HepG2 (cell line): Measurements from ENCODE around the gene DHX8. TPM values are rescaled to one million over a fixed set of nuclear protein-coding genes. Genes with fewer than 3 reads are reported as not detected.

Experiments
- CC2D1A ChIP-seq: sonication (generic); formaldehyde crosslinking; IDR thresholded peaks from 2 replicates; pipeline ENCODE4 v1.8.1; 2023; ENCODE audit warnings: mild to moderate bottlenecking, missing genetic modification reagents
- EEA1 ChIP-seq: sonication (generic); formaldehyde crosslinking; IDR thresholded peaks from 2 replicates; pipeline ENCODE4 v1.5.1; 2020; ENCODE audit warnings: mild to moderate bottlenecking, missing genetic modification reagents, borderline replicate concordance
- JUND ChIP-seq: sonication (generic); formaldehyde crosslinking; IDR thresholded peaks from 2 replicates; pipeline ENCODE4 v1.8.0; 2022; ENCODE audit warnings: mild to moderate bottlenecking, missing genetic modification reagents
- MAZ ChIP-seq, 2 experiments: sonication (generic) in 1 of 2; formaldehyde crosslinking in 1 of 2; IDR thresholded peaks; 2 replicates each; pipeline versions ENCODE4 v1.5.0 to v1.6.1; 2012 to 2020; ENCODE audit warnings: low read depth in 2 of 2, mild to moderate bottlenecking in 2 of 2, borderline replicate concordance in 1 of 2, improper control_type of control experiment in 1 of 2, low read length in 1 of 2, missing genetic modification reagents in 1 of 2, moderate library complexity in 1 of 2
- MED13 ChIP-seq: sonication (generic); formaldehyde crosslinking; IDR thresholded peaks from 2 replicates; pipeline ENCODE4 v1.5.0; 2020; ENCODE audit warnings: missing genetic modification reagents
- SATB2 ChIP-seq: sonication (generic); formaldehyde crosslinking; IDR thresholded peaks from 2 replicates; pipeline ENCODE4 v1.5.0; 2020; ENCODE audit warnings: missing genetic modification reagents
- SP2 ChIP-seq: sonication (generic); formaldehyde crosslinking; IDR thresholded peaks from 2 replicates; pipeline ENCODE4 v1.5.1; 2020; ENCODE audit warnings: mild to moderate bottlenecking, missing genetic modification reagents
- SUZ12 ChIP-seq: fragments of 150-350 bp; IDR thresholded peaks from 2 replicates; pipeline ENCODE4 v1.6.1; 2014; ENCODE audit warnings: low read depth, low read length
- TBP ChIP-seq: sonication (generic); formaldehyde crosslinking; IDR thresholded peaks from 2 replicates; pipeline ENCODE4 v1.5.0; 2020; ENCODE audit warnings: missing genetic modification reagents
- THYN1 ChIP-seq: sonication (generic); formaldehyde crosslinking; IDR thresholded peaks from 2 replicates; pipeline ENCODE4 v1.8.1; 2023; ENCODE audit warnings: low read depth, mild to moderate bottlenecking, moderate library complexity, missing genetic modification reagents, borderline replicate concordance
- ZNF17 ChIP-seq: sonication (generic); formaldehyde crosslinking; IDR thresholded peaks from 2 replicates; pipeline ENCODE4 v1.5.0; 2020; ENCODE audit warnings: mild to moderate bottlenecking, missing genetic modification reagents
- ZNF235 ChIP-seq: sonication (generic); formaldehyde crosslinking; IDR thresholded peaks from 2 replicates; pipeline ENCODE4 v1.8.1; 2023; ENCODE audit warnings: mild to moderate bottlenecking, missing genetic modification reagents, borderline replicate concordance
- polyA plus RNA-seq, 8 experiments: library from polyadenylated mRNA; depleted of rRNA in 3 of 8; stranded (reverse) in 7 of 8; unstranded in 1 of 8; fragments of >200 nt; fragmentation: Illumina TruSeq in 4 of 8; extraction: Trizol in 4 of 8; gene quantifications; 2 replicates each; pipeline versions ENCODE4 v1.2.1 to v1.2.3, GENCODE V29; 2011 to 2016; ENCODE audit warnings: low read depth in 4 of 8, missing spikeins in 1 of 8, mixed read lengths in 1 of 8; ENCODE audit not compliant: insufficient read depth in 1 of 8
- total RNA-seq, 5 experiments: library from RNA; depleted of rRNA; stranded (reverse); fragments of >200 nt; fragmentation: Illumina TruSeq; extraction: Trizol; gene quantifications; 2 replicates each; pipeline ENCODE4 v1.2.3, GENCODE V29; 2016; ENCODE audit warnings: low read depth in 1 of 5
- TF ChIP-seq, protein P1 (sequence below): sonication (generic); formaldehyde crosslinking; IDR thresholded peaks from 2 replicates; pipeline ENCODE4 v1.5.0; 2020; ENCODE audit warnings: missing genetic modification reagents
- TF ChIP-seq, protein P2 (sequence below), 2 experiments: sonication (generic) in 1 of 2; formaldehyde crosslinking in 1 of 2; IDR thresholded peaks; 2 replicates each; pipeline versions ENCODE4 v1.4.0 to v1.6.1; 2018 to 2020; ENCODE audit warnings: missing genetic modification reagents in 2 of 2, borderline replicate concordance in 1 of 2, low read depth in 1 of 2, mild to moderate bottlenecking in 1 of 2, missing biosample characterization in 1 of 2
- TF ChIP-seq, protein P3 (sequence below), 2 experiments: sonication (generic) in 1 of 2; formaldehyde crosslinking in 1 of 2; IDR thresholded peaks; 2 replicates each; pipeline versions ENCODE4 v1.5.1 to v1.6.1; 2011 to 2020; ENCODE audit warnings: borderline replicate concordance in 1 of 2, low read depth in 1 of 2, low read length in 1 of 2, mild to moderate bottlenecking in 1 of 2, missing genetic modification reagents in 1 of 2, moderate library complexity in 1 of 2

Gene DHX8
- total and polyA plus RNA-seq, 2 of the 13 experiments (the other 11 are each of a cell fraction or from before 2014, with no cell fraction given) = 24.8 to 48.9 TPM

DNA sequence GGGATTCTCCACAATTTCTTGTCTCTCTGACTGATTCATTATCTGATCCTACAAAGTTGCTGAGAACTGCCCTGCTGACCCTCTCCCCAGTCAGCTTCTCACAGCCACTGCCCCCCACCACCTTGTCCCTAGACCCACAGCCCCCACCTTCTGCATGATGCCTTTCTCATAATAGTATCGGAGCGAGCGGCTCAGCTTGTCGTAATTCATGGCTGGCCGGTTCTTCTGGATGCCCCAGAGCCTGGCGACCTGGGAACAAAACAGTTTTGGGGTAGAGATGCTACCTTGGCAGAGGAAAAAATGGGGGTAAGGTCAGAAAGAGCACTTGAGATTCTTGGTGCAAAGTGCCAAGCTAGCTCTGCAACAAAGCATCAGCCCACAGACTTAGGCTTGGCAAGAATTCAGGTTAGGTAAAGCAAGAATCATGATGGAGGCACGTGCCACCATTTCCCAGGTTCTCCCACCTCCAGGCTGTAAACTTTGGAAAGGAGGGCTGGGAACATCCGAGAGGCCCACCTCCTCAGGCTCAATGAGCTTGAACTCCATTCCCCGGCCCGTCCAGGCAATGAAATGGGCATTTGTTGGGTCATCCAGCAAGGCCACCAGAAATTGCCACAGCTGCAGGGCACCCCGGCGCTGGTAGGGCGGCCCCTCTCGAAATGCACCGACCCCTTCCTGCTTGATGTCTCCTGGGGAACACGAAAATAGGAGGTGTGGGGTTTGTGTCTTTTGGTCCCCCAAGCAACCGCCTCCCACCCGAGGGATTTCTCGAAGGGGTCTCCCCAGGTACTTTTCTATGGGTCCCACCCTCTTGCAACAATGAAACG, 45.4 kb downstream of the DHX8 start (continued):
- no peak for TF ChIP-seq SUZ12
- TF ChIP-seq, protein P1, sequence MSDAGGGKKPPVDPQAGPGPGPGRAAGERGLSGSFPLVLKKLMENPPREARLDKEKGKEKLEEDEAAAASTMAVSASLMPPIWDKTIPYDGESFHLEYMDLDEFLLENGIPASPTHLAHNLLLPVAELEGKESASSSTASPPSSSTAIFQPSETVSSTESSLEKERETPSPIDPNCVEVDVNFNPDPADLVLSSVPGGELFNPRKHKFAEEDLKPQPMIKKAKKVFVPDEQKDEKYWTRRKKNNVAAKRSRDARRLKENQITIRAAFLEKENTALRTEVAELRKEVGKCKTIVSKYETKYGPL = no peak
- no peak for TF ChIP-seq CC2D1A (CRISPR knock-in tag)
- no peak for TF ChIP-seq ZNF235
- TF ChIP-seq, protein P2, sequence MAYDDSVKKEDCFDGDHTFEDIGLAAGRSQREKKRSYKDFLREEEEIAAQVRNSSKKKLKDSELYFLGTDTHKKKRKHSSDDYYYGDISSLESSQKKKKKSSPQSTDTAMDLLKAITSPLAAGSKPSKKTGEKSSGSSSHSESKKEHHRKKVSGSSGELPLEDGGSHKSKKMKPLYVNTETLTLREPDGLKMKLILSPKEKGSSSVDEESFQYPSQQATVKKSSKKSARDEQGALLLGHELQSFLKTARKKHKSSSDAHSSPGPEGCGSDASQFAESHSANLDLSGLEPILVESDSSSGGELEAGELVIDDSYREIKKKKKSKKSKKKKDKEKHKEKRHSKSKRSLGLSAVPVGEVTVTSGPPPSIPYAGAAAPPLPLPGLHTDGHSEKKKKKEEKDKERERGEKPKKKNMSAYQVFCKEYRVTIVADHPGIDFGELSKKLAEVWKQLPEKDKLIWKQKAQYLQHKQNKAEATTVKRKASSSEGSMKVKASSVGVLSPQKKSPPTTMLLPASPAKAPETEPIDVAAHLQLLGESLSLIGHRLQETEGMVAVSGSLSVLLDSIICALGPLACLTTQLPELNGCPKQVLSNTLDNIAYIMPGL (CRISPR knock-in tag; IDR thresholded peaks at IDR 0.05; ENCODE audit: borderline replicate concordance in 1 of 2, low read depth in 1 of 2) = no peak
- TF ChIP-seq TBP (CRISPR knock-in tag) = no peak
- 0 out of 2 replicates have a peak, but pooled peaks have one; percentile 29 for TF ChIP-seq MED13 (CRISPR knock-in tag)
- TF ChIP-seq THYN1 = no peak
- no peak for TF ChIP-seq JUND
- TF ChIP-seq, protein P3, sequence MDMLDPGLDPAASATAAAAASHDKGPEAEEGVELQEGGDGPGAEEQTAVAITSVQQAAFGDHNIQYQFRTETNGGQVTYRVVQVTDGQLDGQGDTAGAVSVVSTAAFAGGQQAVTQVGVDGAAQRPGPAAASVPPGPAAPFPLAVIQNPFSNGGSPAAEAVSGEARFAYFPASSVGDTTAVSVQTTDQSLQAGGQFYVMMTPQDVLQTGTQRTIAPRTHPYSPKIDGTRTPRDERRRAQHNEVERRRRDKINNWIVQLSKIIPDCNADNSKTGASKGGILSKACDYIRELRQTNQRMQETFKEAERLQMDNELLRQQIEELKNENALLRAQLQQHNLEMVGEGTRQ (IDR thresholded peaks at IDR 0.05; ENCODE audit: low read depth, low read length) = no peak
- TF ChIP-seq, protein P3 (CRISPR knock-in tag; IDR thresholded peaks at IDR 0.05; ENCODE audit: borderline replicate concordance) = no peak
- TF ChIP-seq SATB2 = no peak
- no peak for TF ChIP-seq EEA1 (CRISPR knock-in tag)
- TF ChIP-seq SP2 = no peak
- no peak for TF ChIP-seq ZNF17 (CRISPR knock-in tag)
- TF ChIP-seq MAZ (IDR thresholded peaks at IDR 0.05; ENCODE audit: borderline replicate concordance, low read depth, low read length) = no peak
- no peak for TF ChIP-seq MAZ (CRISPR knock-in tag; IDR thresholded peaks at IDR 0.05; ENCODE audit: low read depth)
